A673 (cell line): ENCODE results near the gene PTTG2. TPM values are rescaled to one million over a fixed set of nuclear protein-coding genes. Genes with fewer than 3 reads are reported as not detected.

Experiments
- BruUV-seq: library from RNA; stranded (reverse); fragments of 400-500 nt; replicated peaks from 2 replicates; lab custom pipeline; 2021; lab: Mats Ljungman, UMichigan
- CTCF ChIA-PET: fragments of 300-600 bp; sonication (Branson Sonifier 250); formaldehyde crosslinking; loops from one replicate; lab custom pipeline; 2022; ENCODE audit warnings: antibody characterized with exemption; lab: Charles Lee
- POLR2A ChIA-PET: fragments of 300-600 bp; sonication (Branson Sonifier 250); formaldehyde crosslinking; loops from one replicate; lab custom pipeline; 2022; ENCODE audit warnings: antibody characterized with exemption; ENCODE audit not compliant: low non-redundant PET; lab: Charles Lee
- DNase-seq: peaks from one replicate; pipeline ENCODE4 v3.0.0-alpha.2; 2015; ENCODE audit warnings: low spot score
- H3K27ac ChIP-seq: fragments of 200-600 bp; sonication (generic); 2 replicates; pipeline ENCODE4 v1.5.1; 2016; ENCODE audit warnings: mixed run types, low read depth, mild to moderate bottlenecking, mixed read lengths, antibody characterized with exemption, low read length; ENCODE audit not compliant: poor library complexity, severe bottlenecking
- H3K27me3 ChIP-seq: fragments of 200-600 bp; sonication (generic); replicated peaks from 2 replicates; pipeline ENCODE4 v1.6.1; 2017; ENCODE audit warnings: mixed run types, low read depth, mild to moderate bottlenecking, mixed read lengths, antibody characterized with exemption, low read length; ENCODE audit not compliant: insufficient read depth, poor library complexity
- H3K36me3 ChIP-seq: fragments of 200-600 bp; sonication (generic); 2 replicates; pipeline ENCODE4 v1.6.1; 2016; ENCODE audit warnings: mixed run types, mild to moderate bottlenecking, mixed read lengths, antibody characterized with exemption, low read length; ENCODE audit not compliant: insufficient read depth, poor library complexity, severe bottlenecking
- H3K4me1 ChIP-seq: fragments of 200-600 bp; sonication (generic); 2 replicates; pipeline ENCODE4 v1.6.1; 2017; ENCODE audit warnings: mixed run types, mild to moderate bottlenecking, mixed read lengths, antibody characterized with exemption, low read length; ENCODE audit not compliant: insufficient read depth, poor library complexity, severe bottlenecking
- H3K4me3 ChIP-seq: fragments of 200-600 bp; sonication (generic); 2 replicates; pipeline ENCODE4 v1.5.1; 2016; ENCODE audit warnings: low read depth, mixed run types, mild to moderate bottlenecking, mixed read lengths, low read length; ENCODE audit not compliant: poor library complexity, severe bottlenecking
- H3K9me3 ChIP-seq: fragments of 200-600 bp; sonication (generic); 2 replicates; pipeline ENCODE4 v1.6.1; 2016; ENCODE audit warnings: mixed run types, low read depth, mild to moderate bottlenecking, mixed read lengths, antibody characterized with exemption, low read length; ENCODE audit not compliant: poor library complexity, severe bottlenecking
- CTCF ChIP-seq: fragments of 300-800, 200-600 bp; sonication (generic); conservative IDR thresholded peaks from 2 replicates; pipeline ENCODE4 v1.5.1; 2017; ENCODE audit warnings: low read depth, mild to moderate bottlenecking, antibody characterized with exemption, low read length, moderate library complexity, mixed read lengths
- EZH2 ChIP-seq: fragments of 200-600 bp; sonication (generic); IDR thresholded peaks from 2 replicates; pipeline ENCODE4 v1.6.1; 2017; ENCODE audit warnings: borderline replicate concordance, low read depth, mild to moderate bottlenecking, mixed read lengths, antibody characterized with exemption, low read length; ENCODE audit not compliant: poor library complexity, severe bottlenecking
- intact Hi-C: fragments of 100-400 bp; cut with micrococcal nuclease; formaldehyde crosslinking; loops from one replicate; pipeline ENCODE4 v1.10.0; 2022; ENCODE audit not compliant: unreplicated experiment
- total RNA-seq: library from RNA; stranded (reverse); gene quantifications from 2 replicates; pipeline ENCODE4 v1.2.3, GENCODE V29; 2021

PTTG2 gene
- total RNA-seq, 1 experiment from 2014 or later, result not detected

DNA sequence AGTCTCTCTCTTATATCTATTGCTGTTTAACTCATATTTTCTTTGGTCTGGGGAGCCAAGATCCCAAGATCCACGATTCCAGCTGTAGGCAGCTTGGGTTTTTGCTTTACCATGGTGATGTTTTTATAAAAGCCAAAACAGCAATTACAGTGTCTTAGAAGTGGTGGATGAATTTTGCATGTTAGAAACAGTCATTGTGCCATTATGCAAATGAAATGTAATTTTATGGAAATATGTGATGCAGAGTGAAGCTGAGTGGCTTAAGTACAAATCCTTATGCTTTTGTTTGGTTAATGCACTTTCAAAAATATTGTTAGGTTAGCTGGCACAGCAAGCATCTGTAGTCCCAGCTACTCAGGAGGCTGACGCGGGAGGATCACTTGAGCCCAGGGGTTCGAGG is 32.8 kb upstream of the PTTG2 start:
- intact Hi-C loops, result no loop called here
- no peaks in the 10 kb centered on the region for H3K27me3 ChIP-seq
- H3K27ac ChIP-seq, result no peak overlapping the region
- H3K4me3 ChIP-seq, result no peak overlapping the region
- no TSS peak for BruUV-seq
- ChIA-PET POLR2A (no interaction called here), CTCF (no interaction called here)
- no peaks in the 10 kb centered on the region for H3K36me3 ChIP-seq
- DNase-seq, result no peak
- H3K4me1 ChIP-seq, result no peaks in the 10 kb centered on the region
- no peaks in the 10 kb centered on the region for H3K9me3 ChIP-seq
- no peak for TF ChIP-seq EZH2
- TF ChIP-seq CTCF, result no peak

GRCh38 chr4:37928426-37929416 is 31.5 kb upstream of the PTTG2 start:
- TF ChIP-seq EZH2, result no peak
- TF ChIP-seq CTCF, result no peak
- H3K4me3 ChIP-seq, result no peak overlapping the region
- peak; percentile 59 for DNase-seq
- CTCF ChIA-PET, result no interaction called here
- no peaks in the 10 kb centered on the region for H3K4me1 ChIP-seq
- intact Hi-C loops, result no loop called here
- POLR2A ChIA-PET, result no interaction called here
- no peaks in the 10 kb centered on the region for H3K36me3 ChIP-seq
- no peaks in the 10 kb centered on the region for H3K27me3 ChIP-seq
- no peak overlapping the region for H3K27ac ChIP-seq
- no TSS peak for BruUV-seq
- no peaks in the 10 kb centered on the region for H3K9me3 ChIP-seq

DNA sequence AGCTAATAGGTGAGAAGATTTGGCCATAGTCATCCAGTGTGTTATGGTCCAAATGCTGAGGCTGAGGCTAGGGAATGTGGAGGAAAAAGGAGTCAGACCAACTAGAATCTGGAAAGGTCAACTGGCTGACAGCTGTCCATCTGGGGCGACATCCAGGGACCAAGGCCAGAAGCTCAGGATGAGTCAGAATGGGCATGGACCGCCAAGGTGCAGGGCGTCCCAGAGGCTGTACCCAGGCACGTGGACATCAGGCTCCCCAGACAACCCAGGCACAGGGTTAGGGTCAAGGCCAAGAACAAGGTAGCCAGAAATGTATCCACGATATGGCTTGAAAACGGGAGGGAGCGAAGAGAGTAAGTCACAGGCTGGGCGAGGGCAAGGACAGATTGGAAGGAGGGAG is 26.1 kb upstream of the PTTG2 start:
- Histone ChIP-seq H3K4me3 (no peak overlapping the region), H3K27me3 (no peaks in the 10 kb centered on the region), H3K4me1 (no peaks in the 10 kb centered on the region), H3K27ac (no peak overlapping the region), H3K36me3 (no peaks in the 10 kb centered on the region), H3K9me3 (no peaks in the 10 kb centered on the region)
- no TSS peak for BruUV-seq
- ChIA-PET CTCF (no interaction called here), POLR2A (no interaction called here)
- no peak for DNase-seq
- intact Hi-C loops, result no loop called here
- TF ChIP-seq EZH2 (no peak), CTCF (no peak)
